Measurements from ENCODE around the gene HSF2BP.

HSF2BP gene

DNA sequence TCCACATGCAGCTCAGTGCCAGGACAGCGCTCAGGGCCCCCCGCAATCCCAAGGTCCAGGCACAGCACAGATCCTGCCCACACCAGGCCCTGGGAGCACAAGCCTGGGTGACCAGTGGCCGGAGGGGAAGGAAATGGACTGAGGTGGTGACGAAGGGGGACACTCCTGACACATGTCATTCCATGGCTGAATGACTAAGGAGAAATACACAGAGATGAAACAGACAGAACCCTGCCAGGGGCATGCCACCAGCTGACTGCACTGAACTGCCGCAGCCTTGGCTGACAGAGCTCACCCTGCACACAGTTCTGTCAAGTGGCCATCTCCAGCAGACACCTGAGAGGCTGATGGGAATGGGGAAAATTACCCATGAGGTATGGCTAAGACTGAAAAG is 56.1 kb downstream of the HSF2BP start:
- TF ChIP-seq, protein P1, sequence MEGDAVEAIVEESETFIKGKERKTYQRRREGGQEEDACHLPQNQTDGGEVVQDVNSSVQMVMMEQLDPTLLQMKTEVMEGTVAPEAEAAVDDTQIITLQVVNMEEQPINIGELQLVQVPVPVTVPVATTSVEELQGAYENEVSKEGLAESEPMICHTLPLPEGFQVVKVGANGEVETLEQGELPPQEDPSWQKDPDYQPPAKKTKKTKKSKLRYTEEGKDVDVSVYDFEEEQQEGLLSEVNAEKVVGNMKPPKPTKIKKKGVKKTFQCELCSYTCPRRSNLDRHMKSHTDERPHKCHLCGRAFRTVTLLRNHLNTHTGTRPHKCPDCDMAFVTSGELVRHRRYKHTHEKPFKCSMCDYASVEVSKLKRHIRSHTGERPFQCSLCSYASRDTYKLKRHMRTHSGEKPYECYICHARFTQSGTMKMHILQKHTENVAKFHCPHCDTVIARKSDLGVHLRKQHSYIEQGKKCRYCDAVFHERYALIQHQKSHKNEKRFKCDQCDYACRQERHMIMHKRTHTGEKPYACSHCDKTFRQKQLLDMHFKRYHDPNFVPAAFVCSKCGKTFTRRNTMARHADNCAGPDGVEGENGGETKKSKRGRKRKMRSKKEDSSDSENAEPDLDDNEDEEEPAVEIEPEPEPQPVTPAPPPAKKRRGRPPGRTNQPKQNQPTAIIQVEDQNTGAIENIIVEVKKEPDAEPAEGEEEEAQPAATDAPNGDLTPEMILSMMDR (IDR thresholded peaks at IDR 0.05; ENCODE audit: control insufficient read depth, extremely low read depth, insufficient read depth): no peak
- DNase-seq (ENCODE audit: low read depth): no peak
- no peak overlapping the region for H3K4me3 ChIP-seq (ENCODE audit: low read depth, low read length)

DNA sequence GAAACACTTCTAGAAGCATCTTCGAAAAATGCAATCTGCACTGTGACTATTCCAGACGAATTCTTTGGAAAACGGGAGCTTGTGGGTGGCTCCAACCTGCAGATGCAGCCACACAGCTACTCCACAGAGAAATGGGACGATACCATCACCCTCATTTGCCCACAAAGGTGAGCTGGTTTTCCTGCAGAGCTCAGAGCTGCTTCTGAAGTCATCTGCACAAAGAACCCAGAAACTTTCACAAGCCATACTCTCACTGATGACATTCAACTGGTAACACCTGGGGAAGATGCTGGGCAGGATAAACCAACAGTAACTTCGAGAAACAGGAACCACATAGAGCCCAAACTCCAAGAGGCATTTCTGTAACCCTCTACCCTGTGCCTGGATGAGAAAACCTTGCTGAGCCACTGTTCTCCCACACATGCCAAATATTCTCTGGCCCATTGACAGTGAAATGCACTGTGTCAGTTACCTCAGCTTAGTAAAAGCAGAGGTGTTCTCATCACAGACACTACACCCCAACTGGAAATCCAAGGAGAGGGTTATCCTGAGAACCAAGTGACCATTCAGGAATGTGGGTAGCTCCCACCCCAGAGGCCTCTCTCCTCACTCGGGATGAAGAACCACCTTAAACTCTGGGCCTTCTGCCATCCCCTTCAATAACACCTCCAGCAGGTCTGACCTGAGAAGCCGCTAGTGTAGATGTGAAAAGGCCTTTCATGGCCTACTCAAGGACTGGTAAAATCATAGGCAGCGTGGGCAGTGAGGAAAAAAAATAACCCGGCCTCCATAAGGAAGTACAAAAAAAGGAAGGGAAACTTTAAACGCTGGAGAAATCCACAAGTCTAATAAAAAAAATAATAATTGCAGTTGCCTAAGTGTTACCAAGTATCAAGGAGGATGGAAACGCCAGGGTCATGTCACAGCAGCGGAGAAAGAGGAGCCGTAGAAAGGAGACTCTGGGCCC is 56.7 kb downstream of the HSF2BP start:
- H3K4me3 ChIP-seq (ENCODE audit: low read depth, low read length): no peak overlapping the region
- DNase-seq (ENCODE audit: low read depth): no peak
- TF ChIP-seq, protein P1 (IDR thresholded peaks at IDR 0.05; ENCODE audit: control insufficient read depth, extremely low read depth, insufficient read depth): no peak

DNA sequence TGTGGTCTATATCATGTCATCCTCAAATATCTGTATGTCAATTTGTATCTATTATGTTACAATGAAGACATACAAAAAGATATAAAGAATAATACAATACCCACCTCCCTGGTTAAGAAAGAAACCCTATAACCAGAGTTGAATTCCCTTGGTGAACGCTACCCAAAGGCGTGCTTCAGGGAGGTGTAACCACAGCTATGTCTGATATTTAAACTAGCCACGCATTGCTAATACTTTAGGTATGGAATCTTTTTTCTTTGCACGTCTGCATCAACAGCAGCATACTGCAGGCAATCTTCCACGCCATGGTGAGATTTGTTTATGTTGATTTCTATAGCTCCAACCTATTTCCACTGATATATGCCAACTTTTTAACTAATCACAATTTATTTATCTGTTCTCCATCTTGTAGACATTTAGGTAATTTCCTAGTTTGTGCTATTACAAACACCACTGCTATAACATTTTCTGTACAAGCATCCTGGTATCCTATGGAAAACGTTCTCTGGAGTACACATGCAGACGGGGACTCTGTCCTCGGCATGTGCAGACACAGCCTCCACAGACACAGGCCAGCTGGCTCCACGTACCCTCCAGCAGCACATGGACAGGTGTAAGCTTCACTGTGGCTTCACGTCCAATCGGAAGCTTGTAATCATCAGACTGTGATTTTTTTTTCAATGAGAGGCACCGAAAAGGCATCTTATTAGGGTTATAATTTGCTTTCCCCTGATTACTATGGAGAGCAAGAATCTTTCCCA is 58.5 kb downstream of the HSF2BP start:
- TF ChIP-seq, protein P1 (IDR thresholded peaks at IDR 0.05; ENCODE audit: control insufficient read depth, extremely low read depth, insufficient read depth): no peak
- no peak overlapping the region for H3K4me3 ChIP-seq (ENCODE audit: low read depth, low read length)
- DNase-seq (ENCODE audit: low read depth): no peak

DNA sequence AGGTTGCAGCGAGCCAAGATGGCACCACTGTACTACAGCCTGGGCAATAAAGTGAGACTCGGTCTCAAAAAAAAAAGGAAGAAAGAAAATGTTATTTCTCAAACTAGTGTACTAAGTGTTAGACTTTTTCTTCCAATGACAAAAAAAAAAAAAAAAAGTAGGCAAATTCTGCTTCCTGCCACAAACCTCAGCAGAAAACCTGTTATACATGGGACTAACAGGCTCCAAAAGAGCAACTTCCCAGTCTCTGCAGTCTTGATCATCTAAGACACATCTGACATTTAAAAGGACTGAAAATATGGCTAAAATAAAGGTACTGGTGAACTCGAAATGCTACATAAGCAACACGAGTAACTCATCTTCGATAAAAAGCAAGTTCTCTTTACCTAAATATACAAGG is 59.6 kb downstream of the HSF2BP start:
- no peak overlapping the region for H3K4me3 ChIP-seq (ENCODE audit: low read depth, low read length)
- TF ChIP-seq, protein P1 (IDR thresholded peaks at IDR 0.05; ENCODE audit: control insufficient read depth, extremely low read depth, insufficient read depth): no peak
- DNase-seq (ENCODE audit: low read depth): no peak

DNA sequence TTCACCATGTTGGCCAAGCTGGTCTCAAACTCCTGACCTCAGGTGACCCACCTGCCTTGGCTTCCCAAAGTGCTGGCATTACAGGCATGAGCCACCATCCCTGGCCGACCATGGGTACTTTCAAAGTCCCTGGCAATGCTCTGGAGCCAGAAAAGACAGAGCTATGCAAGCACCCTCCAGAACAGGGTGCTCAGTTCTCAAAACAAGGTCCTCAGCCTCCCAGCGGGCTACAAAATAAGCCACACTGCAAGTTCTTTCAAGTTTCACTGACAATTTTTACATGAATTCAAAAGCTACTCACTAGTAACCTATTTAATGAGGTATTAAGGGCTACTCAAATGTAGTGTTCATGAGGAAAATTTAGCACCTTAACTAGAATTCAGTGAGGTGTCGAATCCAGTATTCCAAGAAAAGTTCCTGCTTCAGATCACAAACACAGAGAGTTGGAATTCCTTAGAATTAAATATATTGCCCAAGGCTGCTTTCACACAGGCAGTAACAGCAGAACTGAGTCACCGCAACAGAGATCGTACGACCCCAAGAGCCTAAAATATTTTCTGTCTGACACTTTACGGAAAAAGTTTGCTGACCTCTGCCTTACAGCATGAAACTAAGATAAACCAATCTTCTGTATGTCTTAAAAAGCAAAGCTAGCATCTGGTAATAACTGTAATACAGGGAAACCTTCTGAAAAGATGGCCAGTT is 60.7 kb downstream of the HSF2BP start:
- DNase-seq (ENCODE audit: low read depth): no peak
- TF ChIP-seq, protein P1 (IDR thresholded peaks at IDR 0.05; ENCODE audit: control insufficient read depth, extremely low read depth, insufficient read depth): no peak
- H3K4me3 ChIP-seq (ENCODE audit: low read depth, low read length): no peak overlapping the region

DNA sequence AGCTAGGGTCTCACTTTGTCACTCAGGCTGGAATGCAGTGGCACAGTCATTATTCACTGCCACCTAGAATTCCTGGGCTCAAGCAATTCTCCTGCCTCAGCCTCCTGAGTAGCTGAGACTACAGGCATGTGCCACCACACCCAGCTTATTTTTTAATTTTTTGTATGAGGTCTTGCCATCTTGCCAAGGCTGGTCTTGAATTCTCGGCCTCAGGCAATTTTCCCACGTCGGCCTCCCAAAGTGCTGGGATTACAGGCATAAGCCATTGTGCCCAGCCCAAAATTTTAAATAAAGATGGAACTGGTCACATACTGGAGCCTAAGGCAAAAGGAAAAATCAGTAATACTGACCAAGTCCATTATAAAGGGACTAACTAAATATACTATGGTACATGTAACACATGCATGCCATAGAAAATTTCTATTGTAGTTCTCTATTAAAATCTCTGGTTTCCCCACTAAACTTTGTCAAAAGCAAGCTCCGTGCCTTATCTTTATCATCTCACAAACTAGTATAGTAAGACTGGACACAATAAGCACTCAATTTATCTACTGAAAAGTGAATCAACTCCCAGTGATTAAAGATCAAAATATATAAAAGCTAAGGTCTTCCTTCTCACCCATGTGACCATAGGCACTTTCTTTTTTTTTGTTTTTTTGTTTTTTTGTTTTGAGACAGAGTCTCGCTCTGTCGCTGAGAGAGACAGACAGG is 61.6 kb downstream of the HSF2BP start:
- DNase-seq (ENCODE audit: low read depth): no peak

More for the DNA sequence above, 61.6 kb downstream of the HSF2BP start:
- H3K4me3 ChIP-seq (ENCODE audit: low read depth, low read length): no peak overlapping the region
- TF ChIP-seq, protein P1 (IDR thresholded peaks at IDR 0.05; ENCODE audit: control insufficient read depth, extremely low read depth, insufficient read depth): no peak
